Medulla oblongata (tissue), 1 donor: ENCODE data around the gene TCF19.
"Not testable (repeated sequence)": the region's sequence is repeated elsewhere in the genome, so short reads cannot be mapped to it uniquely, and the experiment has no call there.

Experiments used
- DNase-seq: peaks from one replicate; pipeline ENCODE4 v3.0.0-alpha.2; 2015; ENCODE audit errors: extremely low spot score

The TCF19 gene

GRCh38 chr6:31162463-31163165 is 4.2 kb downstream of the TCF19 start:
- no peak for DNase-seq

GRCh38 chr6:31163922-31164321 is 5.5 kb downstream of the TCF19 start:
- DNase-seq, result no peak

GRCh38 chr6:31164475-31165063 is 6.2 kb downstream of the TCF19 start:
- not testable (repeated sequence) for DNase-seq

- DNase-seq, result not testable (repeated sequence)
Measured at GRCh38 chr6:31165064-31165832, 6.9 kb downstream of the TCF19 start.

- DNase-seq, result no peak
Measured at GRCh38 chr6:31165986-31166385, 7.6 kb downstream of the TCF19 start.

- DNase-seq, result no peak
Measured at GRCh38 chr6:31168606-31169005, 10.2 kb downstream of the TCF19 start.

GRCh38 chr6:31169123-31169857 is 10.9 kb downstream of the TCF19 start:
- DNase-seq, result no peak

GRCh38 chr6:31169858-31170599 is 11.6 kb downstream of the TCF19 start:
- not testable (repeated sequence) for DNase-seq

GRCh38 chr6:31170600-31170881 is 12.2 kb downstream of the TCF19 start, which contains the start of gene POU5F1:
TSS of gene POU5F1 (minus strand) at chr6:31170682. CDS start at chr6:31170620, 62 bp downstream.
- DNase-seq, result no peak

- no peak for DNase-seq
Measured at GRCh38 chr6:31170987-31171671, 12.7 kb downstream of the TCF19 start.

GRCh38 chr6:31171931-31172905 is 13.8 kb downstream of the TCF19 start:
- DNase-seq, result no peak

- no peak for DNase-seq
Measured at GRCh38 chr6:31172973-31173384, 14.6 kb downstream of the TCF19 start.

- DNase-seq, result no peak
Measured at GRCh38 chr6:31173406-31173805, 15.0 kb downstream of the TCF19 start.

- DNase-seq, result no peak
Measured at GRCh38 chr6:31174378-31174777, 16.0 kb downstream of the TCF19 start.

GRCh38 chr6:31175971-31176370 is 17.6 kb downstream of the TCF19 start:
- no peak for DNase-seq

GRCh38 chr6:31178143-31179041 is 20.0 kb downstream of the TCF19 start:
- no peak for DNase-seq

GRCh38 chr6:31179042-31179386 is 20.6 kb downstream of the TCF19 start:
- DNase-seq, result no peak

- no peak for DNase-seq
Measured at GRCh38 chr6:31179896-31180295, 21.5 kb downstream of the TCF19 start.

- peak; percentile 67 for DNase-seq
Measured at GRCh38 chr6:31180500-31180899, 22.1 kb downstream of the TCF19 start.
